ENCODE measurements around the gene CAMK2G. TPM values are rescaled to one million over a fixed set of nuclear protein-coding genes. Genes with fewer than 3 reads are reported as not detected.

The CAMK2G gene
- total RNA-seq, 1 experiment from 2014 or later, result 147 TPM

- DNase-seq, result peak in 1 of 2 experiments; percentile 44
- Histone ChIP-seq H3K4me3 (no peak overlapping the region), H3K4me1 (replicated peaks; ENCODE audit: insufficient read depth) (0 out of 2 replicates have a peak, but pooled peaks cover 6% of the 10 kb centered on the region), H3K9me2 (ENCODE audit: insufficient read depth) (no peaks in the 10 kb centered on the region), H3K9me3 (ENCODE audit: insufficient read depth, low read depth) (no peaks in the 10 kb centered on the region), H3K27ac (0 out of 2 replicates have a peak overlapping the region, but pooled peaks have one; percentile 15), H4K20me1 (ENCODE audit: insufficient read depth) (peaks cover 71% of the 10 kb centered on the region), H3K79me2 (ENCODE audit: low read depth) (0 out of 2 replicates have a peak, but pooled peaks cover 7% of the 10 kb centered on the region), H3F3A (ENCODE audit: insufficient read depth, low read depth) (peaks cover 50% of the 10 kb centered on the region), H3K36me3 (ENCODE audit: low read depth) (peaks cover 69% of the 10 kb centered on the region), H3K4me2 (no peak overlapping the region), H3K27me3 (ENCODE audit: insufficient read depth, low read depth) (no peaks in the 10 kb centered on the region), H2AFZ (no peak overlapping the region)
- ChIA-PET POLR2A (ENCODE audit: unreplicated experiment) (no interaction called here), CTCF (no interaction called here)
- TF ChIP-seq EZH2 (IDR thresholded peaks at IDR 0.05; ENCODE audit: low read depth) (no peak), CTCF (conservative IDR thresholded peaks at IDR 0.05) (no peak)
- intact Hi-C loops (cut with micrococcal nuclease; ENCODE audit: unreplicated experiment), result no loop called here
- BruUV-seq (replicated peaks), result no TSS peak
Measured at GRCh38 chr10:73840056-73840402, 34.3 kb downstream of the CAMK2G start.

GRCh38 chr10:73839276-73839966 lies 34.9 kb downstream of the CAMK2G start:
- no peak overlapping the region for H3K4me2 ChIP-seq

GRCh38 chr10:73838827-73839226 lies 35.5 kb downstream of the CAMK2G start:
- BruUV-seq (replicated peaks), result no TSS peak
- Histone ChIP-seq H3K4me3 (no peak overlapping the region), H3K36me3 (ENCODE audit: low read depth) (peaks cover 57% of the 10 kb centered on the region), H2AFZ (no peak overlapping the region), H4K20me1 (ENCODE audit: insufficient read depth) (peaks cover 66% of the 10 kb centered on the region), H3F3A (ENCODE audit: insufficient read depth, low read depth) (peaks cover 52% of the 10 kb centered on the region), H3K9me3 (ENCODE audit: insufficient read depth, low read depth) (no peaks in the 10 kb centered on the region), H3K4me2 (no peak overlapping the region), H3K27me3 (ENCODE audit: insufficient read depth, low read depth) (no peaks in the 10 kb centered on the region), H3K79me2 (ENCODE audit: low read depth) (0 out of 2 replicates have a peak, but pooled peaks cover 3% of the 10 kb centered on the region), H3K4me1 (replicated peaks; ENCODE audit: insufficient read depth) (0 out of 2 replicates have a peak, but pooled peaks cover 5% of the 10 kb centered on the region), H3K9me2 (ENCODE audit: insufficient read depth) (no peaks in the 10 kb centered on the region), H3K27ac (no peak overlapping the region)
- TF ChIP-seq EZH2 (IDR thresholded peaks at IDR 0.05; ENCODE audit: low read depth), result no peak
- TF ChIP-seq CTCF (conservative IDR thresholded peaks at IDR 0.05), result no peak
- CTCF ChIA-PET, result interaction anchor here (0.7 kb wide), 1 partner anchor 13 kb away, joined by 3 read pairs; no protein-coding TSS in a partner anchor
- no peak for DNase-seq
- POLR2A ChIA-PET (ENCODE audit: unreplicated experiment), result no interaction called here
- intact Hi-C loops (cut with micrococcal nuclease; ENCODE audit: unreplicated experiment), result no loop called here

More at GRCh38 chr10:73839276-73839966, 34.9 kb downstream of the CAMK2G start:
- no peak overlapping the region for H3K4me3 ChIP-seq
- 0 out of 2 replicates have a peak, but pooled peaks cover 7% of the 10 kb centered on the region for H3K79me2 ChIP-seq (ENCODE audit: low read depth)
- H2AFZ ChIP-seq, result no peak overlapping the region
- peaks cover 63% of the 10 kb centered on the region for H3K36me3 ChIP-seq (ENCODE audit: low read depth)
- peaks cover 71% of the 10 kb centered on the region for H4K20me1 ChIP-seq (ENCODE audit: insufficient read depth)
- no peak for DNase-seq
- H3K9me3 ChIP-seq (ENCODE audit: insufficient read depth, low read depth), result no peaks in the 10 kb centered on the region
- POLR2A ChIA-PET (ENCODE audit: unreplicated experiment), result no interaction called here
- BruUV-seq (replicated peaks), result no TSS peak
- intact Hi-C loops (cut with micrococcal nuclease; ENCODE audit: unreplicated experiment), result no loop called here
- CTCF ChIA-PET, result interaction anchor here (0.7 kb wide), 1 partner anchor 12 kb away, joined by 3 read pairs; no protein-coding TSS in a partner anchor
- H3K9me2 ChIP-seq (ENCODE audit: insufficient read depth), result no peaks in the 10 kb centered on the region
- H3F3A ChIP-seq (ENCODE audit: insufficient read depth, low read depth), result peaks cover 50% of the 10 kb centered on the region
- TF ChIP-seq CTCF (conservative IDR thresholded peaks at IDR 0.05) (no peak), EZH2 (IDR thresholded peaks at IDR 0.05; ENCODE audit: low read depth) (no peak)
- 0 out of 2 replicates have a peak overlapping the region, but pooled peaks have one; percentile 15 for H3K27ac ChIP-seq
- H3K4me1 ChIP-seq (replicated peaks; ENCODE audit: insufficient read depth), result 0 out of 2 replicates have a peak, but pooled peaks cover 6% of the 10 kb centered on the region
- no peaks in the 10 kb centered on the region for H3K27me3 ChIP-seq (ENCODE audit: insufficient read depth, low read depth)
